ENCODE measurements around the gene BRD9.
"Not testable (repeated sequence)": the region's sequence is repeated elsewhere in the genome, so short reads cannot be mapped to it uniquely, and the experiment has no call there.

GRCh38 chr5:878677-879076 lies 13.9 kb downstream of the BRD9 start:
- TF ChIP-seq SMC3 (IDR thresholded peaks at IDR 0.05; ENCODE audit: low read depth, low read length); CTCF (conservative IDR thresholded peaks at IDR 0.05; ENCODE audit: low read depth, low read length); POLR2A (IDR thresholded peaks at IDR 0.05; ENCODE audit: low read depth, low read length); CHD1 (IDR thresholded peaks at IDR 0.05; ENCODE audit: low read depth, low read length); MAFK (IDR thresholded peaks at IDR 0.05; ENCODE audit: low read depth, low read length); USF2 (IDR thresholded peaks at IDR 0.05; ENCODE audit: low read depth, low read length); CEBPB (IDR thresholded peaks at IDR 0.05; ENCODE audit: low read depth, low read length); MAZ (IDR thresholded peaks at IDR 0.05; ENCODE audit: borderline replicate concordance, low read depth, low read length): not testable (repeated sequence)

All from IMR-90 (cell line).